Measurements from ENCODE around the gene LRRN4.

The LRRN4 gene

DNA sequence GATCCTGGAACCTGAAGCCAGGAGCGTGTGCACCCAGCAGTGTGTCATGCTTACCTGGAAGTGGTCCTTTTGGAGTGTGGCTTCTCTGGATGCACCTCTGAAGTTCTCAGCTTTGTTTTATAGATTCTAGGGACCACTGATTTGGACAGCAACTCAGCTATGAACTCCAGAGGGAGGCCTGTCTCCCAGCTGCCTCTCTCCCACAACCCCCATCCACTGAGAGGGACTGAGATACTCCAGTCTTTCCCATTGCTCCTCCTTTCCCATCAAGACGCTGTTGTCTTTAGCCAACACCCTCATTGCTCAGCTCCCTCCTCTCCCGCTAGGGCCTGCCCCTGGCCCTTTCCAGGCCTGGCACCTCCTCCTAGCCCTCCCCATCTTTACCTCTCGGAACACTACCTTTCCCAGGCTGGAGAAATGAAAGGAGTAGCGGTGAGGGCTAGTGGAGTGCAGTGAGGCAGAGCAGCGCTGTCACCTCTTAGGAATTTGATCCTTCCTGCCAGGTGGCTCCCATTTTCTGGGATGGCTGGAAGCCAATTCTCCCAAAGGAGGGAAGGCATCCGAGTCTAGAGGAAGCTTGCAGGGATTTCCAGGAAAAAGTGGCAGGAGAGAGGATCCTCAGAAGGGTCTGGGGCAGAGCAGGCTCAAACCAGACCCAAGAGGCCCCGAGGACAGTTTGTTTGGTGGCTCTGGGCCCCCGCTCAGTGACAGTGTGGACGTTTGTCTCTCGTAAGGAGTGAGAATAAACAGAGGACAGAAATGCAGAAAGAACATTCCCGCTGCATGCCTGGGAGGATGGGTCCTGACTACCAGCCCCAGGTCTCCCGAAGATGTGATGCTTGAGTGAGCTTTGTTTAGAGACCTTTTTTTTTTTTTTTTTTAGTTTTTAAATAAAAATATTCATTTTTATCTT is at the start of gene LRRN4:
Gene LRRN4, minus strand, starts transcription at position 285 of the 913 bp plus-strand sequence. CDS start 1,261 bp downstream, outside the sequence.
- H3K4me3 ChIP-seq (ENCODE audit: low read length), result no peak within 1 kb of the TSS
- no peak for TF ChIP-seq ZNF274 (IDR thresholded peaks at IDR 0.05; ENCODE audit: low read depth, low read length)

DNA sequence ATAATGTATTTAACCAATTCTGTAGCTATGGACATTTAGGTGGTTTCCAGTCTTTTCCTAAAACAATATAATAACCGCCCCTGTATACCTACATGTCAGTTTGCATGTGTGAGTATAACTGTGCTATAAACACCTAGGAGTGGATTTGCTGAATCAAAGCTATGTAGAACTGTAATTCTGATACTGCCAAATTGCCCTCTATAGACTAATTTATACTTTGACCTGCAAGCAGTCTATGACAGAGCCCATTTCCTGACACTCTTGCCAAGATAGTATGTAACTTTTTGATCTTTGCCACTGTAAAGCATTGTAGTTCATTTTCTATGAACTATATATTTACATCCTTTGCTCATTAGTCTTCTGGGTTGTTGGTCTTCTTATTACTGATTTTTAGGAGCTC is 49.4 kb upstream of the LRRN4 start:
- no peak for TF ChIP-seq ZNF274 (IDR thresholded peaks at IDR 0.05; ENCODE audit: low read depth, low read length)
- H3K4me3 ChIP-seq (ENCODE audit: low read length), result no peak overlapping the region

DNA sequence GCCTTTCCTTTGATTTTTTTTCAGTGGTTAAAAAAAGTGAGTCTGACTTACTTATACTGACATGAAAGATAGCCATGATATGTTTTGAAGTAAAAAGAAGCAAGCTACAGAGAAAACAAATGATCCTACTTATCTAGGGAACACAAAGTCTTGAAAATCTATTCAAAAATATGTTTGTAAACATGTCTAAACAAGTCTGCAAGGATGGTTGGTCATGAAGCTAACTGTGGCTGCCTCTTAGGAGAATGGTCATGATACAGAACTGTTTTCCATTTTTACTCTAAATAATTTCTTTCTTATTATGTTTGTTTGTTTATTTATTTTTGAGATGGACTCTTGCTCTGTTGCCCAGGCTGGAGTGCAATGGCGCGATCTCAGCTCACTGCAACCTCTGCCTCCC is 47.5 kb upstream of the LRRN4 start:
- TF ChIP-seq ZNF274 (IDR thresholded peaks at IDR 0.05; ENCODE audit: low read depth, low read length), result no peak
- H3K4me3 ChIP-seq (ENCODE audit: low read length), result no peak overlapping the region

DNA sequence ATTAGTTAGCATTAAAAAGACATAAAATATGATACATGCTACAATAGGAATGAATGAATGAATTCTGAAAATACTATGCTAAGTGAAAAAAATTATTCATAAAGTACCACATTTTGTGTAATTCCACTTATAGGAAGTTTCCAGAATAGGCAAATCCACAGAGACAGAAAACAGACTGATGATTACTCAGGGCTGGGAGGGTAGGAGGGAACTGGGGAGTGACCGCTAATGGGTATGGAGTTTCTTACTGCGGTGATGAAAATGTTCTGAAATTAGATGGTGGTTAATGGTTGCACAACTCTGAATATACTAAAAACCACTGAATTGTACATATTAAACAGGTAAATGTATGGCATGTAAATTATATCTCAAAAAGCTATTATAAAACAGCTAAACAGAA is 46.4 kb upstream of the LRRN4 start:
- no peak overlapping the region for H3K4me3 ChIP-seq (ENCODE audit: low read length)
- no peak for TF ChIP-seq ZNF274 (IDR thresholded peaks at IDR 0.05; ENCODE audit: low read depth, low read length)

DNA sequence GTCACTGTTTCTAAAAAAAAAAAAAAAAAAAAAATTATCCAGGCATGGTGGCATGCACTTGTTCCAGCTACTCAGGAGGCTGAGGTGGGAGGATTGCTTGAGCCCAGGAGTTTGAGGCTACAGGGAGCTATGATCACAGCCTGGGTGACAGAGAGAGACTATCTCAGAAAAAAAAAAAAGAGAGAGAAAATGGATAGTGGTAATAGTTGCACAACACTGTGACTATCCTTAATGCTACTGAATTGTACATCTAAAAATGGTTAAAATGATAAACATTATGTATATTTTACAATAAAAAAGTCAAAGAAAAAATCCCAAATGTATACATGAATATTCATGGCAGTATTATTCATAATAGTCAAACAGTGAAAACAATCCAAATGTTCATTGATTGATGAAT is 46.0 kb upstream of the LRRN4 start:
- H3K4me3 ChIP-seq (ENCODE audit: low read length), result no peak overlapping the region
- no peak for TF ChIP-seq ZNF274 (IDR thresholded peaks at IDR 0.05; ENCODE audit: low read depth, low read length)

DNA sequence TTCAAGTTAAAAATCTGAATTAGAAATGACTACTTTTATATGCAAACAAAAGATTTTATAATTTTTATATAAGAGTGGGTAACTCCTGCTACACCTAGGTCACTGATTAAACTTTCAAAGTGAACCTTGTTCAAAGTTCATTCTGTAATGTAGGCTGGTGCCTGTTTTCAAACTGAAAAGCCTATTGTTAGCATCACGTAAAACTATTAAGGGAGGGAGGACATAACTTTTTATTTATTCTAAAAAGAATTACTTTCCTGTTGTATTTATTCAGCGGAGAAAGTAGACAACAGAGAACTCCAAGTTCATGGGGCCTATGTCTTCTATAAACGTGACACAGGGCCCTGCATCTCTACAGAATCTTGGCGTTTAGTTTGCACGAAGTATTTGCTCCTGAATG is 41.5 kb upstream of the LRRN4 start:
- no peak for TF ChIP-seq ZNF274 (IDR thresholded peaks at IDR 0.05; ENCODE audit: low read depth, low read length)
- H3K4me3 ChIP-seq (ENCODE audit: low read length), result no peak overlapping the region

DNA sequence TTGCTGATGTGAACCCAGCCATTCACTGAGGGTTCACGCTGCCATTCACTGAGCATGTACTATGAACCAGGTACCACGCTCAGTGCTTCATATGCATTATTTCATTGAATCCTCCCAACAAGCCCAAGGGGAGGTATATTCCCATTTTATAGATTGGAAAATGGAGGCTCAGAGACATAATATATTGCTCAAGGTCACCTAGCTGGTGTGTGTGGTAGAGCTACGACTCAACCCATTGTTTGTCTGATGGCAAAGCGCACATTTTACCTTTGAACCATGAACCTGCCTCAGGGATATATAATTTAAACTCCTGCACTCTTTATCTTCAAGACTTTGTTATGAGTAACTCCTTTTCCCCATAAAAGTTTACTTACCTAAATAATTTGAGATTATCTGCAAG is 40.7 kb upstream of the LRRN4 start:
- no peak for TF ChIP-seq ZNF274 (IDR thresholded peaks at IDR 0.05; ENCODE audit: low read depth, low read length)
- no peak overlapping the region for H3K4me3 ChIP-seq (ENCODE audit: low read length)

DNA sequence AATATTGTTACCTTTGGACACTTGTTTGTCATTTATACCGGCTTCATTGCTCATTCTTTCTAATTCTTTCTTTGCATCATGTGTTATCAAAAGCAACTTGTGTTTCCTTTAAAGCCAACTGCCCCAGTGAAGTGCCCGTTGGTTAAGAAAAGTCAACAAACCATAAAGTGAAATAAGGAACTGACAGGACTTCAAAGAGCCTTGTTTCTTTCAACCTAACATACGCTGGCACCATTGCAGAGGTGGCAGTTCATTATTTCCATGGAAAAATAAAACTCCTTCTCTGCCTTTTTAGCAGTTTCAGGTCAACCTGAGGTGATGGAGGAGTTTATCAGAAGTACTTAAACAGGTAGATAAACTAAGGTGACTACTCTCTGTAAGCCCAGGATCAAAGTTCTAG is 40.2 kb upstream of the LRRN4 start:
- H3K4me3 ChIP-seq (ENCODE audit: low read length), result no peak overlapping the region
- no peak for TF ChIP-seq ZNF274 (IDR thresholded peaks at IDR 0.05; ENCODE audit: low read depth, low read length)

DNA sequence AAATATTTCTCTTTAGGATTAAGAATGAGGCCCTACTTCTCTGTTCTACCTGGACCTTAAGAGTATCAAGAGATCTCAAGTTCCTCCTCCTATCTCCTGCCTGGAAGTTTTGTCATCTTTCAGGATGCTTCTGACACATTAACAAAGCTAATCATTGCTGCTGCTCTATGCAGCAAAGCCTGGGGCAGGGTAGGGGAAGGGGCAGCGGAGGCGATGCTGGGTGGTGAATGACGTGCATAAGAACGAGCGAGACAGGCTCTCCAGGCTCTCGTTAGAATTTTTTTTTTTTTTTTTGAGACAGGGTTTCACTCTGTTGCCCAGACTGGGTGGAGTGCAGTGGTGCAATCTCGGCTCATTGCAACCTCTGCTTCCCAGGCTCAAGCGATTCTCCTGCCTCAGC is 37.8 kb upstream of the LRRN4 start:
- TF ChIP-seq ZNF274 (IDR thresholded peaks at IDR 0.05; ENCODE audit: low read depth, low read length), result no peak
- no peak overlapping the region for H3K4me3 ChIP-seq (ENCODE audit: low read length)

DNA sequence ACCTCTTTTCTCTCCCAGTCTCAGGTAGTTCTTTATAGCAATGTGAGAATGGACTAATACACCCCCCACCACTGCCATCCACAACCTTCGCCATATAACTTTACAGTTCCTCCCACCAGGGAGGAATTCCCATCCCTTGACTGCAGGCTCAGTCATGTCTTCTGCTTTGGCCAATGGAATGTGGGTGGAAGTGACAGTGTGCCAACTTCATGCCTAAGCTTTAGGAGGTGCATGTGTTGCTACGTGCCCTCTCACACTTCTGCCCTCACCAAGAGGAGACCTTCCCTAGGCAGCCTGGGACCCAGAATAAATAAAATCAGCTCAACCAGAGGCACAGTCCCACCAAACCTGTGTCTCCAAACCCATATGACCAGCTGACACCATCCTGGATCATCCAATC is 33.0 kb upstream of the LRRN4 start:
- TF ChIP-seq ZNF274 (IDR thresholded peaks at IDR 0.05; ENCODE audit: low read depth, low read length), result no peak

DNA sequence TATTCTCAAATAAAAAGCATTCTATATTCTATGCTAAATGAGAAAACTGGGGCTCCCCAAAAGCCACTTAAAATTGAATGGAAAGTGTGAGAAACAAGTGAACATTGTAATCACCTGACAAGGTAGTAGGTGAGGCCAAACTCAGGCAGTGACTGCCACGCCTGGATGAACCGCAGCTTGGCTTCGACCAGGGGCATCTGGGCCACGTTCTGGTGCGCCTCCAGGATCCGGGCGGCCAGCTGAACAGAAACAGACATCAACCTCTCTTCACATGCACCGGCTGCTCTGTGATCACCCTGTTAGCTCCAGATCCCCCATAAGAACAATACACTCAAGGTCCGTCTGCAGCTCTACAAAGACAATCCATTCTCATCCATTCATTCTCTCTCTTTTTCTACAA is 30.1 kb upstream of the LRRN4 start:
- no peak overlapping the region for H3K4me3 ChIP-seq (ENCODE audit: low read length)
- TF ChIP-seq ZNF274 (IDR thresholded peaks at IDR 0.05; ENCODE audit: low read depth, low read length), result no peak

More for the DNA sequence above, 33.0 kb upstream of the LRRN4 start:
- no peak overlapping the region for H3K4me3 ChIP-seq (ENCODE audit: low read length)

DNA sequence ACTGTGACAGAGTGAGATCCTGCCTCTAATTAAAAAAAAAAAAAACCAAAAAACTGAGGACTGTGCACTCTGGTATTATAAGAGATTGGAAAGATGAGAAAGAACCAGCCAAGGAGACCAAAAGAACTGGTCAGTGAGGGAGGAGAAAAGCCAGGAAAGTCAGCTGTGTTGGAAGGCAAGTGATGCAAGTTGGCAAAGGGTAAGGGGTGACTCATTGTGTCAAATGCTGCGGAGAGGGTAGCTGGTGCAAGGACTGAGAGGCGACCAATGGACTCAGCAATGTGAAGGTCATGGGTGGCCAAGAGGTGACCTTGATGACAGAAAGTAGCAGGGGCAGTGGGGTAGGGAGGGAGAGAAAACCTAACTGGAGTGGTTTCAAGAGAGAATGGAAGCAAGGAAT is 27.4 kb upstream of the LRRN4 start:
- no peak for TF ChIP-seq ZNF274 (IDR thresholded peaks at IDR 0.05; ENCODE audit: low read depth, low read length)
- no peak overlapping the region for H3K4me3 ChIP-seq (ENCODE audit: low read length)

DNA sequence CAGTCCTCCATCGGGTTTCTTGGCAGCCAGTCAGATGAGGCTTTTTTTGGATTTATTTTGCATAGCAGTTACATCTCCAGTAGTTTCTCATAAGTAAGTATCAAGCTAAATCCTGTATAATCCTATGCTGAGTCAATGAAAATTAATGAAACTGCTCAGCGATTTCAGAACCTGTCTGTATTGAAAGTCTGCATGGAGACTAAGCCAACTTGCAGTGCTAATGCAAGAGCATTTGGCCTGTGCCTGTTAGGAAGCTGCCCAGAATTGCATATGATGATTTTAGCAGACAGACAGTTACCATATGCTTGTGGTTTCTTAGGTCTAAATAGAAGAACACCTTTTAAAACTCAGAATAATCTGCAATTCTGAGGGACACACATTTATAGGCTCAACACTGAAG is 25.2 kb upstream of the LRRN4 start:
- TF ChIP-seq ZNF274 (IDR thresholded peaks at IDR 0.05; ENCODE audit: low read depth, low read length), result no peak
- H3K4me3 ChIP-seq (ENCODE audit: low read length), result no peak overlapping the region

DNA sequence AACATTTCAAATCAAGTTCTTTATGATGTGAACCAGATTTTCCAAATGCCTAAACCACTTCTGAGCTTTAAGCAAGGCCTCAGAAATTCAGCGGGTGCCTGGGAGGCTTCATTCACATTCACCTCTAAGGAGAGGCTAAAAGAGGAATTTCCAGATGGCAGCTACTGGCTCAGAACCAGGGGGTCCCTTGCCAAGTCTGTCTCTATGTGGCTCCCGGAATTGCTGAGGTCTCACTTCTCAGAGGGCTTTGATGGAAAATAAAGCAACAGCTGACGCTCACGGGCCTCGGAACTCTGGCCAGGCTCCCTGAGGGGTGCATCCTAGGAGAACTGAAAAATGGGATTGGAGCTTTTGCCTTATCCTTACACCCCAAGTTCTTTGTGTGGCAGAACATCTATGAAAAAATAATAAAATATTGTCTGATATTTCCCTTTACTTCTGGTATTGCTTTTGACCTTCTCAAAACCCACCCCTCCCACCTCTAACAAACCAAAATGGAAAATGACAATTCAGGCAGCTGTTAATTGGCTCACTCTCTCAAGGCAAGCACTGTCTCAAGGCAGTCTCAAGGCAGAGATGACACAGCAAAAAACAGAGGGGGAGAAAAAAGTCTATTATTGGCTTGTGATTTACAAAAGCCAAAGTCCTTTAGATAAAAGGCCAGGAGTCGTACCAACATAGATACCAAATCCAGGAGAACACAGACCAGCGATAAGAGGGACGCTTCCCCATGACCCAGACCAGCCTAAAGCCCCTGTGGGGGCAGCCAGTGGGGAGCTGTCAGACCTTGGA is 21.8 kb upstream of the LRRN4 start:
- TF ChIP-seq ZNF274 (IDR thresholded peaks at IDR 0.05; ENCODE audit: low read depth, low read length), result no peak
- H3K4me3 ChIP-seq (ENCODE audit: low read length), result no peak overlapping the region

DNA sequence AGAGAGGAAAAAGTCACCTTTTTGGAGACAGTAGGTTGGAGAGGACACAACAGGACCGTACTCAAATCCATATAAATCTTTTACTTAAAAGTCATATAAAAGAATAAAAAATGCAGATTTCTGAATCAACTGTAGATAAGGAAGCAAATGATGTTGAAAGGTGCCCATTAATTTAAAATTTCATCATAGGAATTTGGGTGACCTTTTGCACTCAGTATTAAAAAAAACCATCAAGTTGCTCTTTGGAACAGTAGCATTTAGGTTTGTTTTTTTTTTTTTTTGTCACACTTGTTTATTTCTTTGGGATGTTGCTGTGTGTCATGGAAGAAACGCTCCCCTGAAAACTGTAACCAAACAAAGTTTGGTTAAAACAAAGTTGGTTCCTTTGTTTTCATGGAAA is 20.9 kb upstream of the LRRN4 start:
- no peak overlapping the region for H3K4me3 ChIP-seq (ENCODE audit: low read length)
- no peak for TF ChIP-seq ZNF274 (IDR thresholded peaks at IDR 0.05; ENCODE audit: low read depth, low read length)
